Spleen (tissue), 11 donors: ENCODE results near the gene UXS1. TPM values are rescaled to one million over a fixed set of nuclear protein-coding genes. Genes with fewer than 3 reads are reported as not detected.

ENCODE experiments used
- DNase-seq: peaks from one replicate; pipeline ENCODE4 v3.0.0-alpha.2; 2020
- H3K27ac ChIP-seq, 8 donors: fragments of 200-600 bp; sonication (generic) in 7 of 8; 1 replicate in 4 of 8; 2 replicates in 4 of 8; pipeline versions ENCODE4 v1.5.0 to v1.8.0; 2016 to 2021; ENCODE audit warnings: inconsistent platforms in 4 of 8, mild to moderate bottlenecking in 4 of 8, moderate library complexity in 1 of 8
- H3K27me3 ChIP-seq, 7 donors: fragments of 200-600 bp; sonication (generic) in 6 of 7; replicated peaks in 1 of 7; 1 replicate in 4 of 7; 2 replicates in 3 of 7; pipeline versions ENCODE4 v1.5.0 to v1.8.0; 2016 to 2021; ENCODE audit warnings: inconsistent platforms in 3 of 7, mild to moderate bottlenecking in 1 of 7
- H3K36me3 ChIP-seq, 6 donors: fragments of 200-600 bp; sonication (generic) in 5 of 6; 1 replicate in 4 of 6; 2 replicates in 2 of 6; pipeline versions ENCODE4 v1.5.0 to v1.8.0; 2016 to 2021; ENCODE audit warnings: inconsistent platforms in 2 of 6
- H3K4me1 ChIP-seq, 6 donors: fragments of 200-600 bp; sonication (generic) in 5 of 6; 1 replicate in 3 of 6; 2 replicates in 3 of 6; pipeline versions ENCODE4 v1.5.0 to v1.8.0; 2016 to 2021; ENCODE audit warnings: inconsistent platforms in 3 of 6
- H3K4me3 ChIP-seq, 8 donors: fragments of 200-600 bp; sonication (generic) in 7 of 8; 1 replicate in 4 of 8; 2 replicates in 4 of 8; pipeline versions ENCODE4 v1.5.0 to v1.8.0; 2016 to 2021; ENCODE audit warnings: inconsistent platforms in 4 of 8, mild to moderate bottlenecking in 4 of 8, moderate library complexity in 2 of 8
- H3K9me3 ChIP-seq, 8 donors: fragments of 200-600 bp; sonication (generic) in 7 of 8; 1 replicate in 4 of 8; 2 replicates in 4 of 8; pipeline versions ENCODE4 v1.5.0 to v1.8.0; 2016 to 2021; ENCODE audit warnings: inconsistent platforms in 4 of 8
- CTCF ChIP-seq, 11 experiments: fragments of 200-600 bp in 7 of 11; fragments of 450-650 bp in 4 of 11; sonication (generic) in 4 of 11; IDR thresholded peaks in 8 of 11; conservative IDR thresholded peaks in 3 of 11; 1 replicate in 7 of 11; 2 replicates in 4 of 11; pipeline versions ENCODE4 v1.4.0 to v1.8.0; 2016 to 2021; ENCODE audit warnings: antibody characterized with exemption in 11 of 11, inconsistent platforms in 4 of 11, mild to moderate bottlenecking in 1 of 11
- POLR2A ChIP-seq, 3 donors: fragments of 450-650 bp; IDR thresholded peaks; one replicate each; pipeline ENCODE4 v1.5.1; 2017; ENCODE audit warnings: antibody characterized with exemption in 3 of 3, mild to moderate bottlenecking in 1 of 3
- POLR2AphosphoS5 ChIP-seq, 3 donors: sonication (generic); formaldehyde crosslinking; IDR thresholded peaks; one replicate each; pipeline ENCODE4 v1.5.1; 2017; ENCODE audit warnings: antibody characterized with exemption in 3 of 3
- WGBS, 5 donors: extraction: QIAGEN DNeasy Blood & Tissue Kit in 3 of 5; methylation state at CpG; one replicate each; pipeline versions ENCODE4 v1.1.5 to v1.1.7; 2013 to 2018; 5-methylcytosine and 5-hydroxymethylcytosine counted together
- intact Hi-C: fragments of 100-400 bp; cut with DNase I; formaldehyde crosslinking; loops from one replicate; pipeline ENCODE4 v1.15.0; 2023; ENCODE audit warnings: low total_unique reads
- polyA plus RNA-seq, 3 donors: library from polyadenylated mRNA; stranded (reverse); fragments of 200-250 nt; gene quantifications; one replicate each; pipeline ENCODE4 v1.2.1, GENCODE V29; 2013
- total RNA-seq, 7 donors: library from RNA; depleted of rRNA in 3 of 7; stranded (reverse); fragments of >200 nt in 3 of 7; fragmentation: NEBNext Ultra II Directional in 4 of 7; extraction: Animal tissue kit (Norgen Biotek cat#: 25700) in 4 of 7; gene quantifications; one replicate each; pipeline versions ENCODE4 v1.1.0 to v1.2.1, GENCODE V29; 2016 to 2021
- donor health status: healthy with polysubstance abuse.
- donor health status: DM: no; HTN: no; CAD: no; lungs with moderate emphysema.
- donor health status: DM: no; HTN: no; CAD: no.
- donor health status: Bipolar disorder and iron deficiency.
- donor health status: healthy.
- donor health status: DM: no; HTN: no; CAD: no.
- donor health status: DM: yes; HTN: yes; CAD: no.

The UXS1 gene
- total and polyA plus RNA-seq, 10 donors: 9.5 to 60.1 (median 40.3) TPM

GRCh38 chr2:106165029-106165428 is 29.1 kb downstream of the UXS1 start:
- intact Hi-C loops: no loop called here
- WGBS, 5 donors: 75 to 87% (median 79%) methylated on average over 3 of the region's 3 CpGs

GRCh38 chr2:106163948-106164545 is 30.1 kb downstream of the UXS1 start:
- no peak for DNase-seq
- intact Hi-C loops: no loop called here
- H3K4me1 ChIP-seq: peaks cover 14 to 80% (median 40%) of the 10 kb centered on the region in 6 donors
- H3K9me3 ChIP-seq: no peaks in the 10 kb centered on the region
- peaks cover 0 to 29% (median 4%) of the 10 kb centered on the region in 6 donors for H3K36me3 ChIP-seq
- H3K27ac ChIP-seq: peak overlapping the region in 6 of 8 donors; percentile 4 to 65 (median 47)
- no peaks in the 10 kb centered on the region for H3K27me3 ChIP-seq
- no peak overlapping the region for H3K4me3 ChIP-seq
- WGBS, 5 donors: 41 to 60% (median 54%) methylated on average over 6 of the region's 6 CpGs
- TF ChIP-seq CTCF (IDR thresholded peaks at IDR 0.05 in 8 of 11, conservative IDR thresholded peaks at IDR 0.05 in 3 of 11) (no peak), POLR2A (IDR thresholded peaks at IDR 0.05) (no peak), POLR2AphosphoS5 (IDR thresholded peaks at IDR 0.05) (no peak)

More at GRCh38 chr2:106165029-106165428, 29.1 kb downstream of the UXS1 start:
- peaks cover 0 to 21% (median 0%) of the 10 kb centered on the region in 6 donors for H3K36me3 ChIP-seq
- no peaks in the 10 kb centered on the region for H3K27me3 ChIP-seq
- H3K9me3 ChIP-seq: no peaks in the 10 kb centered on the region
- H3K4me1 ChIP-seq: peaks cover 14 to 78% (median 37%) of the 10 kb centered on the region in 6 donors
- TF ChIP-seq POLR2A (IDR thresholded peaks at IDR 0.05): no peak
- TF ChIP-seq POLR2AphosphoS5 (IDR thresholded peaks at IDR 0.05): no peak
- no peak for TF ChIP-seq CTCF (IDR thresholded peaks at IDR 0.05 in 8 of 11, conservative IDR thresholded peaks at IDR 0.05 in 3 of 11)
- no peak for DNase-seq
- no peak overlapping the region for H3K4me3 ChIP-seq
- peak overlapping the region in 7 of 8 donors; percentile 1 to 65 (median 44) for H3K27ac ChIP-seq

GRCh38 chr2:106161938-106162820 is 31.9 kb downstream of the UXS1 start:
- H3K4me3 ChIP-seq: no peak overlapping the region
- H3K9me3 ChIP-seq: no peaks in the 10 kb centered on the region
- H3K27me3 ChIP-seq: no peaks in the 10 kb centered on the region
- peaks cover 0 to 46% (median 7%) of the 10 kb centered on the region in 6 donors for H3K36me3 ChIP-seq
- peaks cover 7 to 88% (median 36%) of the 10 kb centered on the region in 6 donors for H3K4me1 ChIP-seq
- no peak for TF ChIP-seq POLR2AphosphoS5 (IDR thresholded peaks at IDR 0.05)
- TF ChIP-seq POLR2A (IDR thresholded peaks at IDR 0.05): no peak
- TF ChIP-seq CTCF (IDR thresholded peaks at IDR 0.05 in 8 of 11, conservative IDR thresholded peaks at IDR 0.05 in 3 of 11): no peak
- no peak for DNase-seq
- H3K27ac ChIP-seq: peak overlapping the region in 7 of 8 donors; percentile 72 to 92 (median 82)
- 89 to 93% (median 90%) methylated on average over 11 of the region's 11 CpGs for WGBS, 5 donors
- intact Hi-C loops: no loop called here

GRCh38 chr2:106161341-106161740 is 32.8 kb downstream of the UXS1 start:
- Histone ChIP-seq H3K27ac (peak overlapping the region; percentile 47 to 92 (median 82)), H3K27me3 (no peaks in the 10 kb centered on the region), H3K9me3 (no peaks in the 10 kb centered on the region), H3K4me3 (no peak overlapping the region), H3K4me1 (peaks cover 7 to 96% (median 36%) of the 10 kb centered on the region in 6 donors), H3K36me3 (peaks cover 0 to 54% (median 7%) of the 10 kb centered on the region in 6 donors)
- TF ChIP-seq CTCF (IDR thresholded peaks at IDR 0.05 in 8 of 11, conservative IDR thresholded peaks at IDR 0.05 in 3 of 11) (no peak), POLR2A (IDR thresholded peaks at IDR 0.05) (no peak), POLR2AphosphoS5 (IDR thresholded peaks at IDR 0.05) (no peak)
- intact Hi-C loops: no loop called here
- WGBS, 5 donors: 82 to 93% (median 90%) methylated on average over 4 of the region's 4 CpGs
- no peak for DNase-seq
